Left renal cortex interstitium (tissue), 4 donors: ENCODE measurements around the gene SNX33. TPM values are rescaled to one million over a fixed set of nuclear protein-coding genes. Genes with fewer than 3 reads are reported as not detected.
"Not testable (repeated sequence)": the region's sequence is repeated elsewhere in the genome, so short reads cannot be mapped to it uniquely, and the experiment has no call there.

Source experiments
- DNase-seq, 4 donors: peaks; one replicate each; pipeline ENCODE4 v3.0.0-alpha.2; 2013; ENCODE audit warnings: low read depth in 4 of 4, low spot score in 2 of 4, missing footprints in 1 of 4
- polyA plus RNA-seq, 4 donors: library from polyadenylated mRNA; unstranded; fragments of 120-200 nt; gene quantifications; one replicate each; pipeline ENCODE4 v1.2.1, GENCODE V29; 2013; ENCODE audit not compliant: insufficient read length in 4 of 4

The SNX33 gene
- polyA plus RNA-seq, 4 donors, result 19.4 to 21.9 (median 20.3) TPM

GRCh38 chr15:75697523-75697922, 49.8 kb downstream of the SNX33 start:
- DNase-seq, result no peak

GRCh38 chr15:75697974-75698747, 50.4 kb downstream of the SNX33 start:
- DNase-seq, result not testable (repeated sequence)

- not testable (repeated sequence) for DNase-seq
Observed at GRCh38 chr15:75699517-75699916, 51.8 kb downstream of the SNX33 start.

GRCh38 chr15:75699961-75700874, 52.5 kb downstream of the SNX33 start:
- DNase-seq, result not testable (repeated sequence)

GRCh38 chr15:75701071-75702003, 53.6 kb downstream of the SNX33 start:
- not testable (repeated sequence) for DNase-seq

- DNase-seq, result no peak
Observed at GRCh38 chr15:75702436-75702835, 54.7 kb downstream of the SNX33 start.

- DNase-seq, result not testable (repeated sequence)
Observed at GRCh38 chr15:75703440-75704262, 55.9 kb downstream of the SNX33 start.

- DNase-seq, result no peak
Observed at GRCh38 chr15:75704263-75704615, 56.5 kb downstream of the SNX33 start.

GRCh38 chr15:75704618-75705017, 56.9 kb downstream of the SNX33 start:
- DNase-seq, result no peak

- not testable (repeated sequence) for DNase-seq
Observed at GRCh38 chr15:75705375-75705774, 57.7 kb downstream of the SNX33 start.

- no peak for DNase-seq
Observed at GRCh38 chr15:75705854-75706681, 58.4 kb downstream of the SNX33 start.

GRCh38 chr15:75706682-75706954, 58.9 kb downstream of the SNX33 start:
- no peak for DNase-seq

GRCh38 chr15:75709458-75709857, 61.7 kb downstream of the SNX33 start:
- DNase-seq, result not testable (repeated sequence)

GRCh38 chr15:75710874-75711273, 63.2 kb downstream of the SNX33 start:
- not testable (repeated sequence) for DNase-seq

- not testable (repeated sequence) for DNase-seq
Observed at GRCh38 chr15:75711495-75711894, 63.8 kb downstream of the SNX33 start.
